Suppressor macrophage treated with lipopolysaccharide for 1 hour (primary cell): Measurements from ENCODE around the gene CELA2A.
"Not testable (repeated sequence)": the region's sequence is repeated elsewhere in the genome, so short reads cannot be mapped to it uniquely, and the experiment has no call there.

ENCODE experiments used
- DNase-seq, 3 donors: peaks; one replicate each; pipeline ENCODE4 v3.0.0-alpha.2; 2020 to 2022

Gene CELA2A

DNA sequence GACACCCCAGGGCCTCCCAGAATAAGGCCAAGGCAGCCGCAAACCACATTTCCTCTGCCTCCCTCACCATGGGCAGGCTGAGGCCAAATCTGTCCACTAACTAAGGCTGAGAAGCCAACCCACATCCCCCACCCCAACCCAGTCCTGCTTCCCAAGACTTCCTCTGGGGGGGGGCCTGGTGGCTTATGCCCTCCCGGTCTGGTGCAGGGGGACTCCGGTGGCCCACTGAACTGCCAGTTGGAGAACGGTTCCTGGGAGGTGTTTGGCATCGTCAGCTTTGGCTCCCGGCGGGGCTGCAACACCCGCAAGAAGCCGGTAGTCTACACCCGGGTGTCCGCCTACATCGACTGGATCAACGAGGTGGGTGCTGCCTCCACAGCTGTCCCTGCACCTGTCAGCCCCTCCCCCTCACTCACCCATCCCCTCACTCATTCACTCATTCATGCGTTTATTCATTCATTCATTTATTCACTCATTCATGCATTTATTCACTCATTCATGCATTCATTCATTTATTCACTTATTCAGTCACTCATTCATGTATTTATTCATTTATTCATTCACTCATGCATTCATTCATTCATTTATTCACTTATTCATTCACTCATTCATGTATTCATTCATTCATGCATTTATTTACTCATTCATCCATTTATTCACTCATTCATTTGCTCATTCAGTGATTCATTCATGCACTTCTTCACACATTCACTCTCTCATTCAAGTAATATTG lies 11.0 kb upstream of the CELA2A start:
- DNase-seq: no peak

DNA sequence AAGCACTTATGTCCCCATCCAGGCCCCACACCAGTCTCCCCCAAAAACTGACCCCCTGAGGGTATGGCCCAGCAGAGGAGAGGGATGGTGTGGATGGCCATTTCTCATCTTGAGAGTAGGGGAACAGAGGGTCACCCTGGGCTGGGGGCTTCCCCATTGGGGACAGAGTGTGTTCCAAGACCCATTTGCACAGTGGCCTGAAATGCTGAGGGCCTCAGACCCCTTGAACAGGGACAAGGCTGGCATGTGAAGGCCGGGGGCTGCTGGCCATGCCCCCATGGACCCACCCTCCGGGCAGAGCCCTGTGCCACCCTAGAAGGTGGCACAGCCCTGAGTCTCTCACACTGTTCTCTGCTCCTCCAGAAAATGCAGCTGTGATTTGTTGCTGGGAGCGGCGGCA lies 10.3 kb upstream of the CELA2A start:
- DNase-seq: no peak

DNA sequence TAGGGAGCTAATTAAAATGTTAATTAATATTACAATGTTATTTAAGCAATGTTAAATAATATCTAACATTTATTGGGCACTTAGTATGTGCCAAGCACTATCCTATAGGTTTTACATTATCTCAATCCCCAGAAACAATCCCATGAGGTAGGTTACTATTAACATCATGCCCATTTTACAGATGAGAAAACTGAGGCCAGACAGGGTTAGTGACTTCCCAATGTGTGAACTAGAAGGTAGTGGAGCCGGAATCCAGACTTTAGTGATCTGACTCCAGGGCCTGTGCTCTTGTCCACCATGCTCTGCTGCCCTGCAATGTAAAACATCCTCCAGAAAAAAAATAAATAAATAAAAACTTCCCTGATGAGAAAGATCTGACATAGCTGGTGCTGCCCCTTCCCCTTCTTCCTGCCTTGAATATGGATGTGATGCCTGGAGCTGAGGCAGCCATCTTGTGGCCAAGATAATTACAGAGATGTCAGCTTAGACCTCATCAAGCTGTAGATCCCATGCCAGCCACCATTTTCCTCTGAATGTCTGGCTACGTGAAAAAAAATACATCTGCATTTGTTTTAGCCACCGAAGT lies 7.6 kb upstream of the CELA2A start:
- no peak for DNase-seq

DNA sequence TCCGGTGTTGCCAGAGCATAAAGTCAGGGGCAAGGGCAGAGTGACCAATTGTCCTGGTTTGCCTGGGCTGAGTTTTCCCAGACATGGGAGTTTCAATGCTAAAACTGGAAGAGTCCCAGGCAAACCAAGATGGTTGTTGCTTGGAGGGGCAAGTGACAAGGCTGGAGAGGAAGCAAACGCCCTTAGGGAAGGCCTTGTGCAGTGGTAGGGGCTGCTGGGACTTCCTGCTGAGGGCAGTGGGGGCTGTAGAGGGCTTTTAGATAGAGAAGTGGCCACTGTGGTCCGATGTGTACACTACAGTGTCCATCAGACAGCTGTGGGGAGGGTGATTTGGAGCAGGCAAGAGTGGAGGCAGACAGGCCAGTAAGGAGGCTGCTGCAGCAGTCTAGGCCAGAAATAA lies 7.0 kb upstream of the CELA2A start:
- DNase-seq: no peak

DNA sequence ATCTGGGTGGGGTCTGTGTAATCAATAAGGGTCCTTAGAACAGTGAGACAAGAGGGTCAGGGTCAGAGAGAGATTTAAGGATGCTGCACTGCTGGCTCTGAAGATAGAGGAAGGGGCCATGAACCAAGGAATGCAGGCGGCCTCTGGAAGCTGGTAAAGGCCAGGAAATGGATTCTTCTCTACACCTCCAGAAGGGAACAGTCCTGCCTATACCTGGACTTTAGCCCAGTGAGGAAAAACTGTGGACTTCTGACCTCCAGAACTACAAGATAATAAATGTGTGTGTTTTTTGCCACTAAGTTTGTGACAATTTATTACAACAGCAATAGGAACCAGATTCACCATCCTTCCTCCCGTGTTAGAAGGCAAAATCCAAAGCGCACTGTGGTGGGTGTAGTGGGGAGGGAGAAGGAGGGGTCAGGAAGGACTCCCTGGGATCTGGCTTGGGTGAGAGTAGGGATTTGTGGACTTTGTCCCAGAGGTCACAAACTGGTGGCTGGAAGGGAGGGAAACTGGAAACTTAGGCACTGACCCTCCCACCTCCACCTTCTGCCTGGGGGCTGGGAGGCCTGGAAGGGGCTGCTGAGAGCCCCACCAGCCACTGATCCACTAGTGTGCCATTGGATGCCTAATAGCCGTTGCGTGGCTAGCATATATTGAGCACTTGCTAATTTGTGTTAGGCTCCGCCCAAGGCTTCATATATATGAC lies 5.4 kb upstream of the CELA2A start:
- no peak for DNase-seq

DNA sequence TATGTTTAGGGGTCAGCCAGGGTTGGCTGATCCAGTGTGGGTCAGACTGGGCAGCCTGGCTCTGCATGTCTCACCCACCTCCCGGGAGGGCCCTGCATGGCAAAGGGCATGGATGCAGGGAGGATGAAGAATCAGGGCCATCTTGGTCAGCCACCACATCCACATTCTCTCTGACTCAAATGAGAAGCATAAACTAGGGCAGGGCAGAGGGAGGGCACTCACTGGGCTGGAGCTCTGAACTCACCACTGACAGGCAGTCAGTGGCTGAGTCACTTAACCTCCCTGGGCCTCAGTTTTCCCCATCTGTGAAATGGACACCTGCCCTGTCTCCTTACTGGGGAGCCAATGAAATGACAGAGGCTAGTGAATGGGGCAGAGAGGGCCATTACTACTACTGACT lies 4.3 kb upstream of the CELA2A start:
- no peak for DNase-seq

DNA sequence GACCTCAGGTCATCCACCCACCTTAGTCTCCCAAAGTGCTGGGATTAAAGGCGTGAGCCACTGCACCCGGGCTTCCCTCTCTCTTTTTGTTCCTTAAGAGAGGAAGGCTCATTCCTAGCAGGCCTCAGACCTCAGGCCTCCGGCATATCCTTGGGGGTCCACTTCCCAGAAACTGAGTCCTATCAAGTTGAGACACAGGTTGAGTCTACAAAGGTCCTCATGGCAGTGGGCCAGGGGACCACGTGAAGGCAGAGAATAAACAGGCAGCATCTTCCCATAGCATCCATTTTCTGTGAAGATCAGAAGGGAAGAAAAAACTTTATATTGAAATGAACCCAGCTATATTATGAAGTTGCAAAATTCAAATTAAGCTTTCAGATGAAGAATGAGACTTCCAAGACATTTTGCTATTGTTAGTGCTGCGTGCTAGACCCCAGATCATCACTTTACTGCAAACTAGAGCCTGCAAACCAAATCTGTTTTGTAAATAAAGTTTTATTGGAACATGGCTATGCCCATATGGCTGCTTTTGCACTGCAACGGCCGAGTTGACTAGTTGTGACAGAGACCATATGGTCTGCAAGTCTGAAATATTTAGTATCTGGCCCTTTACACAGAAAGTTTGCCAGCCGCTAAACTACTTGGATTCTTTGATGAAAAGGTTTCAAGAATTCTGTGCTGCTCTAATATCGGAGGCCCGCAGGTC lies 3.5 kb upstream of the CELA2A start:
- DNase-seq: no peak

DNA sequence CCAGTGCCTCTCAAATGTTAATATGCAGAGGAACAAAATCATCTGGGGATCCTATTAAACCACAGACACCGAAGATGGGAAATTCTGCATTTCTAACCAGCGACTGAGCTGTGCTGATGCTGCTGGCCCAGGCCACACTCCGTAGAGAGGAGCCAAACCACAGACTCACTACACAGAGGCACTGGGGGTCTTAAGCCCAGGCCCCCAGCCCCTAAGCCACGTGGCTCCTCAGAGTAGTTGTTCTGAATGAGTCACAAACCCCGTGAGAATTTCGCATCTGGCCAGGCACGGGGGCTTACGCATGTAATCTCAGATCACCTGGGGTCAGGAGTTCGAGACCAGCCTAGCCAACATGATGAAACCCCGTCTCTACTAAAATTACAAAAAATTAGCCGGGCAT lies 2.8 kb upstream of the CELA2A start:
- no peak for DNase-seq

DNA sequence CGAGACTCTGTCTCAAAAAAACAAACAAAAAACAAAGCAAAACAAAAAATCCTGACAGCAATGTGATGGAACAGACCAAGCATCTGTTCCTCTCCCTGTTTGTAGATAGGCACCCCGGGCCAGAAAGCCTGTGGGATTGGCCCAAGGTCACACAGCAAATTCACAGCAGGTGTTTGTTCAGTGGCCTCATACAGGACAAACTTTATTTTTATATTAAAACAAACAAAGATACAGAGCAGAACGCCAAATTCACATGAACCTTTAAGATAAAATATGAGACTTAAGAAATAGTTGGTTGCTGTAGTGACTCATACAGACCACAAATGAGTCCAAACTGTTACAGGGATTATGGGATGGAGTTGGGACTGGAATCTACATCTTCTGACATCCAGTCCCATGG lies 2.3 kb upstream of the CELA2A start:
- no peak for DNase-seq

DNA sequence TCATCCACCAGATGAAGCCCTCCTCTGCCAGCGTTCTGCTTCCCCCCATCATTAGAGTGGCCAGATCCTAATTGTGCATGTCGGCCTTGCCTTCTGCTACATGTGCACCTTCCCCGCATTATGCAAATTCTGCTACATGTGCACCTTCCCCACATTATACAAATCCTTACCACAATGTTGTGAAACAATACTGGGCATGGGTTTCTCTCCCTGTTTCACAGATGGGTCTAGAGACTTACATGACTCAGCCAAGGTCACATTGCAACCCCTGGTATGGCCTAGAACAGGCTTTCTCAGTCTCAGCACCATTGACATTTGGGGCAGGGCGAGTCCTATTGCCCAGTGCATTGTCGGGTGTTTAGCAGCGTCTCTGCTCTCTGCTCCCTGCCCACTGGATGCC lies 1.0 kb upstream of the CELA2A start:
- DNase-seq: peak in 1 of 3 donors; percentile 77

DNA sequence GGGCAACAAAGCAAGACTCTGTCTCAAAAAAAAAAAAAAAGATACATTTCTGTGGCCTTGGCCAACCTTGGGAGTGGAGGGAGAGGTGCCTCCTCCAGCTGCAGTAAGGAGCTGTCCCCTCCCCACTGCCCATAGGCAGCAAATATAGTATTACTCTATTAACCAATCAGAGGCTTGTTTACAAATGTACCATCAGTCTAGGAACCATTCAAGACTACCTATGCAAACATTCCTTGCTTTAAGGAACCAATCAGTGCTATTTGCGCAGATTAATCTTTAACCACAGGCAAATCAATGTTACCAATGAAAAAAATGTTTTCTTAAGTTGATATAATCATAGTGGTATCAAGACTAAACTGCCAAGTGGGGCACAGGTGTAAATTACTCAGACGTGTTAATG lies 1.1 kb downstream of the CELA2A start:
- DNase-seq: no peak

DNA sequence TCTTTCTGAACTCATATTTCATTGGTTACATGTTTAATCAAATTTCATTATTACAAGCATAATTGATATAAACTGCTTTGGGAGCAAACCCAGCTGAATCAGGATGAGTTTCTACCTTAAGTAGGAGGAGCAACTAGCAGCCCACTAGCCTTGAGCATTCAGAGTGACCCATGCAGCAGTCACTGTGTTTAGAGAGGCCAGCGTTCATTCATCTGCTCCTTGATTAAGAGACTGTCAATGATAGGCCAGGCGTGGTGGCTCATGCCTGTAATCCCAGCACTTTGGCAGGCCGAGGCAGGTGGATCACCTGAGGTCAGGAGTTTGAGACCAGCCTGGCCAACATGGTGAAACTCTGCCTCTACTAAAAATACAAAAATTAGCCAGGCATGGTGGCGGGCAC lies 1.9 kb downstream of the CELA2A start:
- DNase-seq: not testable (repeated sequence)

DNA sequence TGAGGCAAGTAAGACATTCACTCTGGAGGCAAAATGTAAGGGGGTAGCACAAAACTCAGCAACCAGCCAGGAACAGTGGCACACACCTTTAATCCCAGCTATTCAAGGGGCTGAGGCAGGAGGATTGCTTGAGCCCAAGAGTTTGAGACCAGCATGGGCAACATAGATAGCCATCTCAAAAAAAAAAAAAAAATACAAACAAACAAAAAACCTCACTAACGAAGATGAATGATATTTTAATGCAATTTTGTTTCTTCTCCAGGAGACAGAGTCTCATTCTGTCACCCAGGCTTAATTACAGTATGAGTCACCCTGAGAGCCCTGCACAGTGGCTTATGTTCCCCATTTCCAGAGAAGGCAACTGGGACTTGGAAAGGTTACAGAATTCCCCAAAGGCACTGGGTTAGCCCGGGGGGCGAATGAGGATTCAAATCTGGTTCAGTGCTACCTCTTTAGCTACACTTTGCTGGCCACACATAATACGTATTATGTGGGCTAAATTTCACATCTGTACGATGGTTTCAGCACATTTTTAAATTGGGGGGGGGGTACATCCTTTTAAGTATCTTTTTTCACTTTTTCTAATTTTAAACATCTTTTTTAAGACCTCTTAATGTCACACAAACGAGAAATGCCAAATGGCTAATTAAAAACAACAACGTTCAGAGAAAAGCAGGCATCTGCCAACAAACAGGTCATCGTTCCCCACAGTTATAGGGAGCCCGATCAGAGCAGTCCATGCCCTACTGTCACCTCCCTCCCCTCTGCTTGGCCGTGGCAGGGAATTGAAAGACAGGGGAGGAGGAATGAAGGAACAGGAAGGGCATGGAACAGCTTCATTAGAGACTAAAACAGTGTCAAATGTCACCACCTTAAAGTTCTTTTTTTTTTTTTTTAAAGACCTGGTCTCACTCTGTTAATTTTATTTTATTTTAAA lies 3.5 kb downstream of the CELA2A start:
- peak; percentile 84 to 91 (median 87) for DNase-seq

DNA sequence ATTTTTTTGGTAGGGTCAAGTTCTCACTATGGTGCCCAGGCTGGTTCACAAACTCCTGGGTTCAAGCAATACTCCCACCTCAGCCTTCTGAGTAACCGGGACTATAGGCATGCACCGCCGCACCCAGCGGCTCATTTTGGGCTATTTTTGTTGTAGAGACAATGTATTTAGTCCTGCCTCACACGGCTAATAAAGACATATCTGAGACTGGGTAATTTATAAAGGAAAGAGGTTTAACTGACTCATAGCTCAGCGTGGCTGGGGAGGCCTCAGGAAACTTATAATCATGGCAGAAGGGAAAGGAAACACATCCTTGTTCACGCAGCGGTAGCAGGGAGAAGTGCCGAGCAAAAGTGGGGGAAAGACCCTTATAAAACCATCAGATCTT lies 4.2 kb downstream of the CELA2A start:
- peak in 1 of 3 donors; percentile 49 for DNase-seq

DNA sequence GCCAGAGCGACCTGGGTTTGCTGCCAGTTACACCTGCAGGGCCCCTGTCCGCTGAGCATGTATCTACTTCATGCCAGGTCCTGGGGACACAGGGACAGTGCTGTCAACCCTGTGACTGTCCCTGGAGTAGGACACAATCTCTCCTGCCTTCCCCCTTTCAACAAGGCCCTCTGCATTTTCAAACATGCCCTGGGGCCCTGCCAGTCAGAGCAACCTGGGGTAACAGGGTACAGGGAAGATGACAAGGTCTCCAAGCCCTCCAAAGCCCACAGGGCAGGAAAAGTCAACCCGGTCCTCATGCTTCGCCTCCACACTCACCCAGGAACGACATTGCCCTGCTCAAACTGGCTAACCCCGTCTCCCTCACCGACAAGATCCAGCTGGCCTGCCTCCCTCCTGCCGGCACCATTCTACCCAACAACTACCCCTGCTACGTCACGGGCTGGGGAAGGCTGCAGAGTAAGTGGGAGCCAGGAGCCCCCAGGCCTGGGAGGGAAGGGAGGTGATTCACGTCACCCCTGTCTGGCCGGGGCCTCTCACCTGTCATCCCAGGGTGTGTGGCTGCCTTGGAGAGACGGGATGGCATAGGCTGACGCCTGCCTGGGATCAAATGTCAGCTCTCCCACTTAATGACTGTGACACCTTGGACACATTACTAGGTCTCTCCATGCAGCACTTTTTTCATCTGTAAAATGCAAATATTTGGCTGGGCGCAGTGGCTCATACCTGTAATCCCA lies 6.7 kb downstream of the CELA2A start:
- not testable (repeated sequence) for DNase-seq

DNA sequence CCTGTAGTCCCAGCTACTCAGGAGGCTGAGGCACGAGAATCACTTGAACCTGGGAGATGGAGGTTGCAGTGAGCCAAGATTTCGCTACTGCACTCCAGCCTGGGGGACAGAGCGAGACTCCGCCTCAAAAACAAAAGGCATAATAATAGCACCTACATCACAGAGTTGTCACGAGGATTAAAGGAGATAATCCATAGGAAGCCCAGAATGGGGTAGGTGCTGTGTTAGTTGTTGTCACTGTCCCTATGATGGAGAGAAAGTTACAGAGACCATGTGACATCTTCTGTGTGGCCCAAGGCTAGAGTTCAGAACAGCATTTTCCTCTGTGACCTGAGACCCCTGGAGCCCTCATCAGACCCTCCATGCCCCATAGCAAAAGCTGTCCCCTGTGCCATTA lies 7.4 kb downstream of the CELA2A start:
- not testable (repeated sequence) for DNase-seq

DNA sequence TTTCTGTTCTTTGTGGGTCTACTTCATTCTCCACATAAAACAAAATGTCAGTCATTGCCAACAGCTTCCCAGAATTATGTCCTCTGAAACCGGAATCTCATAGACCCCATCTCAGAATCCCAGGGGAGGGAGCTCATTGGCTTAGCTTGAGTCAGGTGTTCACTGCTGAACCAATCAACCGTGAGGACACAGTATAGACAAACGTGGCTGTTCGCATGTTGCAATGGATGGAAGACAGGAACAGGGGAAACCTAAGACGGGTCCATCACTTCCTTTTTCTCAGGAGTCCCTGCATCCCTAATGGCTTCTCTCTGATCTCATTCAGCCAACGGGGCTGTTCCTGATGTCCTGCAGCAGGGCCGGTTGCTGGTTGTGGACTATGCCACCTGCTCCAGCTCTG lies 9.1 kb downstream of the CELA2A start:
- DNase-seq: peak in 1 of 3 donors; percentile 48

DNA sequence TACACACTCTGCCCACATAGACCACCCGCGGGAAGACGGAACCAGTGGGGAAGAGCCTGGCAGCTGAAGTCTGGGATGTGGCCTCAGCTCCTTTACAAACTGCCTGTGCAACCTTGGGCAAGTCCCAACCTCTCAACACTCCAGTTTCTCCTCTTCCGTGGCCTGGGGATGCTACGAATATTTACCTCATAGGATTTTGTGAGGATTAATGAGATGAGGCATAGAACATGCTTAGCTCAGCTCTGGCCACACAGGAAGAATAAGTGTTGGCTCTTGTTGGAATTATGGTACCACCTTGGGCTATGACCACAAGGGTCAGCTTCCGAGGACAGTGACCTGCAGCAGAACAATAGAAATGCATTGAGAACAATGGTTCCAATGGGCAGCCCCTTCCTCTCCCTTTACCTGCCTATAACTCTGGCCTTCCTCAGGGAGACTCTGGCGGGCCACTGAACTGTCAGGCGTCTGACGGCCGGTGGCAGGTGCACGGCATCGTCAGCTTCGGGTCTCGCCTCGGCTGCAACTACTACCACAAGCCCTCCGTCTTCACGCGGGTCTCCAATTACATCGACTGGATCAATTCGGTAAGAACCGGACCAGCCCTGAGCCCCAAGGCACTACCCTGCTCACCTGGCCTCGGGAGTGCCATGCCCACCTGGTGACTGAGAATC lies 10.6 kb downstream of the CELA2A start:
- DNase-seq: not testable (repeated sequence)

DNA sequence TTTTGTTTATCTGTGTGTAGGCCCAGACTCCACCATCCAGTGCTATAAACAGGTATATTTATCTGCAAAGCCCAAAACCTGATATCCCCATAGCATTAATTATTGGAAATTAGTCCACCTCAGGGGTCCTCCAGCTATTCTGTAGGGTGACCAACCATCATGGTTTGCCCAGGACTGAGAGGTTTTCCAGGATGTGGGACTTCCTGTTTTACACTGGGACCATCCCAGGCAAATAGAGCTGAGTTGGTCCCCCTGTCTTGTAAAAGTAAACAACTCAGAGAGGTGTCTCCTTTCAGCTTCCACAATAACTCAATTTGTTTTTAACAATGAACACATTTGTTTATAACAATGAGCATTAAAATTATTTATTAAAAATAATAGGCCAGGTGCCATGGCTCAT lies 11.6 kb downstream of the CELA2A start:
- no peak for DNase-seq

DNA sequence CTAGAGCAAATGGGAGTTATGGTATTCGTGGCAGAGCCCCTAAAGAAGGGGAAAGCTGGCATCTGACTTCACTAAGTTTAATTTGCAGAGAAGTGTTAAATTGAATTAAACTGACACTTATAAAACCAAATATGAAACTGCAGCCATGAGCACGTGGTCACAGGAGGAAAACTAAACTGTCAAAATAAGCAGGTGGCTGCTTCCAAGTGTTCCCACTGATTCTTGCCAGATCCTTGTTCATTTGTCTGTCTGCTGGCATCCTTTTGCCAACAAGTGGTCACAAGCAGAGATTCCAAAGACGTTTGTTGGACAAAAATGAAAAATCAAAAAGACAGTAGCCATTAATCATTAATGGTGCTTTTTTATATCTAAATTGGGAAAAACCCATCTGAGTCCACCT lies 12.8 kb downstream of the CELA2A start:
- no peak for DNase-seq

DNA sequence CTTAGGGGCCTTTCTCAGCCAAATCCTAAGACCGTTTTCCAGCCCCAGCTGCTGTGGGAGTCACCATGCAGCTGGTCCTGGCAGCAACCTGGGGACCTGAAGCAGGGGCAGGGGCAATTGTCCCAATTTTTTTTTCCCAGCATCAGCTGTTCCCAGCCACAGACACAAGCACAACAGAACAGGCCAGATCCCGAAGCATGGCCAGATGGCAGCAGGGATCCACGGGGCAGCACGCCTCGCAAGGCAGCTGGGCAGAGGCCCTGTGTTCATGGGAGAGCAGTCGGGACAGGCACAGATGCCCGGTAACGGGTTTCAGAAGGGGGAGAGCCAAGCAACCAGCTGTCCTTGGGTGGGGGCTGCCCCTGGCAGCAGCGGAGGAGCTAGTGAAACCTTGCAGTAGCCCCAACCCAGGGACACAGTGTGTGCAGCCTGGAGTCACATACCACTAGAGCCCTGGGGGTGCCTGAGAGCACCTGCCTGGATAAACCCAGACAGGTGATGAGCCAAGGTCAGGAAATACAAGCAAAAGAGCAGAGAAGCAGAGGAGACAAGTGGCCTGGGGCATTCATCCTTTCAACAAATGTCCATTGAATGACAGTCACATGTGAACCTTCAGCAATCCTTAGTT lies 13.4 kb downstream of the CELA2A start:
- DNase-seq: not testable (repeated sequence)
